HG03432 (cell line): Measurements from ENCODE around the gene MYH9.
A peak's percentile ranks its signal among the peaks of the same experiment; 100 is the strongest.

ENCODE experiments used
- ATAC-seq: cut with Tn5 transposase; IDR thresholded peaks from one replicate; pipeline ENCODE4 v1.9.1; 2021; ENCODE audit warnings: mild to moderate bottlenecking, moderate library complexity; ENCODE audit not compliant: unreplicated experiment

MYH9 gene

DNA sequence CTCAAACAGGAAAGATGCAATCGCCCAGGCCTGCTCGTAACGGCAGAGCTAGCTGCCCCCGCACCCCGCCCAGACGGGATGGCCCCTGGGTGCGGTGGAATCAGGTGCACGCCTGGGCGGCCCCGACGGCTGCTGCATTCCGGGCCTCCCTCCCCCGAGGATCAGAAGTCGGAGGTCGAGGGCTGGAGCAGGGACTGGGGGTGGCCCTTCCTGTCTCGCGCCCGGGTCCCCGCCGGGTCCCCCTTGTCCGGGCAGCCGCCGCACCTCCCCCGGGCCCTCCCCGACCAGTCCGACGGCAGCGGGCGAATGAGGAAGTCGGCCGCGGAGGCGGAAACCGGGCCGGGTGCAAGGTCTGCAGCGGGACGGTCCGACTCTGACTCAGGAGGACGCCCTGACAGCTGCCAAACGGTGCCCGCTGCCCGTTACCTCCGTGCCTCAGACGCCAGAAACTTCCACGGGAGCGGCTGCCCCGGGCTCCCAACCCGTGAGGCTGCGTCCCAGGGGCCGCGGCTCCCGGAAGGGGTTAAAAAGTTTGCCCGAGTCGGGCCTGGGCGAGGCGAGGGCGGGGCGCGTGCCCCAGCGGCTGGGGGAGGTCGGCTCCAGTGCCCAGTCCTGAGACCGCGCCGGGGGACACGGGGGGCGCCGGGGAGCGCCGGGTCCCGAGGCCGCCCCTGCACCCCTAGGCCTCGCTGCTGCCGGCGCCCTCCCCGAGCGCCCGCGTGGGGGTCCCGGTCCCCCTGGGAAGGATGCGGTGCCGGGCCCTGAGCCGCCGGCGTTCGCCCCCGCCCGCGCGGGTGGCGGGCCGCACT, 663 bp downstream of the MYH9 start:
- peak; percentile 20 for ATAC-seq

DNA sequence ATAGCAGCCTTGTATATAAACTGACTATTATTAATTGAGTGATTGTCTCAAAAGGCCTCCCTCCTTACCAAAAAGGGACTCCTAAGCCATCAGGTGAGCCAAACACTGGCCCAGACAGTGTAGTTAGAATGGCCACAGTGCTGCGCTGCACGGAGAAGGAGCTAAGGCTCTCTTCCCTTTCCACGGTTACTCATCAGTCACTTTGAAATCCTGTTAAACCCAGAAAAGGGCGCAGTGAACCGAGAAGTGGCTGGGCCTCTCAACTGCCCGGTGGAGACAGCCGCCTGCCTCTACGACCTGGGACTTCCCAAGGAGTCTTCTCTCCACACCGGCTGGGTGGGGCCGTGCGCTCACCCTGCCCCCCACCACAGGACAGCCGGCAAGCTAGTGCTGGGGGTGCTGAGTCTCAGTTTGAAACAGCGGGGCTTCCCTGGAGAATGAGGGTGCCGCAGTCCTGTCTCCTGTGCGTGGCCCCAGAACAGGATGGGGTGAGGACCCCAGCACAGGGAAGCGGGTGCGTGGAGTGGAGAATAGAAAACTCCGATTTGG, 1.3 kb downstream of the MYH9 start:
- peak; percentile 36 for ATAC-seq

DNA sequence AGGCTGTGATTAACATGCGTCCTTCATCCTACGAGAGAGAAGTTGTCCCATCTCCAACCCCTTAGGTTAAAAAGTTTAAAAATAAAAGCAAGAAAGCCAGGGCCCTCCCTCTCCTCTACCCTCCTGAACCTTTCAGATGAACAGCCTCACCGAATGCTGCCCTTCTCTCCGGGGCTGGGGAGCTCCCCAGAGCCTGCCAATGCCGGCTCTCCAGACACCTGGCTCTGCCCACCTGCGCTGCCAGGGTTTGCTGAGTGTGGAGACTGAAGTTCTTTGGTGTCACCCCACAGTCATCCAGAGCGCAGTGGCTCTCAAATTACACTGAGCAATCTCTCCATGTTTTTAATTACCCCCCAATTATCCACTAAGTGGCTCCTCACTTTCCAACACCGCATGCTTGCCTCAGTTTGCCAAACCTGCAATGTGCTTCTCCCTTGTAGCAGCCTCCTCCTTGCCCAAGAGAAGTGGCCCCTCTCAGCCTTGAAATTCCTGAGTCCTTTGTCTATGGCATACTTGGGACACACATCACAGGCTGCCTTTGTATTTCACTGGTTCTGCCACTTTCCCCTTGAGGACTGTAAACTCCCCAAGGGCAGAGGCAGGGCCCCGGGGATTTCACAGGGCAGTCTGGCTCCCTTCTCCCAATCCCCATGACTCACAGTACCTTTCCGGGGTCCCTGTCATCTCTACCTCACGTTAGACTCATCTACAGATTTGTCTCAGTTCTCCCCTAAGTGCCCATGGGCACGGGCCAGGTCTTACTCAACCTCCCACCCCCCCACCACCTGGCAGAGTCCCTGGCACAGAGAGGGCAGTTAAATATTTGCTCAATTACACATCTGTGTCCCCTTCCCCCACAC, 2.0 kb downstream of the MYH9 start:
- no peak for ATAC-seq

DNA sequence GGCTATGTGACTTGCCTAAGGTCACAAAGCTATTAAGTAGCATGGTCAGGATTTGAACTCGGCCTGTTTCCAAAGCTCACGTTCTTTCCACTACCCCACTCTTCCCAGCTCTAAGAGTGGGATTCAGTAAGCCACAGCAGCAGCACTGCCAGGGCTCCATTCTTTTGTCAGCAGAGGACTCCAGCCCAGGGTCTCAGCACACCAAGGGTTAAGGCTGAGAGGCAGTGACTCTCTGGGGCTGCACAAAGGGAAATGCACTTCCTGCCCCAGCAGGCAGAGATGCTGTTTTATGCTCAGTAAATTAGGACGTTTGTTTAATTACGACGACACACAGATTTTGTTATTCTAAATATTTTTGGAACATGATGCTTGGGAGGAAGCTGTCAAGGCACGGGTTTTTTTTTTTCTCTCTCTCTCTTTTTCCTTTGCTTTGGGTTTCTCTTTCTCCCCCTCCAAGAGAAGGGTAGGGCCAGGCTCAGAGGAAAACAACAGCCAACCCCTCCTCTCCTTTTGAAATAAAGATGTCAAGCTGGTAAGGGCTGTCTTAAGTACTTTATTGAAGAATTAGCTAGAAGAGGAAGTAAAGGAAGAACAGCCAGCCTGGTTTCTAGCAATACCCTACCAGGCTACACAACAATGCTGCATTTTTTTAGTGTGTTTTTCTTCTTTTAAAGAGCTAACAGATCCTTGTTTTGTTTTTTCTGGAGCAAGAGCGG, 2.8 kb downstream of the MYH9 start:
- no peak for ATAC-seq

DNA sequence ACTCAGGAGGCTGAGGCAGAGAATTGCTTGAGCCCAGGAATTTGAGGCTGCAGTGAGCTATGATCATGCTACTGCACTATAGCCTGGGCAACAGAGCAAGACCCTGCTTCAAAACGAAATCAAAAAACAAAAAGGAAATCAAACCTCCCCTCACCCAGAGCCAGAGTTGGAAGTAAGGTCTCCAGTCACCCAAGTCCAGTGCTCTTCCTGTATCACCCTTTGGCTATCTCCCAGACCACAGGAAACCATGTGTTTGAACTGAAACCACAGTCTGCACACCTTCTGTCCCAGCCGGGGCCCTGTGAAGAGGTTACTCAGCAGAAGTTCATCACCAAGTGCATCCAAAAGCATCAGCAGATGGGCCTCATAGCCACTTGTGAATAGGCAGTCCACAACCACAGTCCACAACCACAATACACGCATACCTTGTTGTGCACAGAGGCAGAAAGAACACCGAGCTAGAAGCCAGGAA, 4.6 kb downstream of the MYH9 start:
- ATAC-seq = no peak

DNA sequence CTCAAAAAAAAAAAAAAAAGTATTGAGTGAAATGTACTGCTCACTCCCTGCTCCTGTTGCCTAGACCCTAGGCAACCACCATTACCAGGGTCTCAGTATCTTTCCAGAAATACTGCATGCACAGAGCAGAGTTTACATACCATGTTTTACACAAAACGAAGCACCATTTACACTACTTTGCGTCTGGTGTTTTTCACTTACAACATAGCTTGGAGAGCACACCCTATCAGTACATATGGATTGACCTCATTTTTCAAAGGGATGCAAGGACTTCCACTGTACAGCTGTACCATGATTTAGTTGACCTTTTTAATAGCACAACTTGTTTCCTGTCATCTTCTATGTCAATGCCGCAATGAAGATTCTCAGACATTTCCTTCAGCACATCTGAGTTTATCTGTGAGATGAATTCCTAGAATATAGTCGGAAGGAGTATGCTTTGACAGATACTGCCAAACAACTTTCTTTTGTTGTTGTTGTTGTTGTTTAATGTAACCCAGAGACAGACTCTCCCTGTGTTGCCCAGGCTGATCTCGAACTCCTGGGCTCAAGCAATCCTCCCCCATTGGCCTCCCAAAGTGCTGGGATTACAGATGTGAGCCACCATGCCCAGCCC, 6.1 kb downstream of the MYH9 start:
- ATAC-seq = no peak

DNA sequence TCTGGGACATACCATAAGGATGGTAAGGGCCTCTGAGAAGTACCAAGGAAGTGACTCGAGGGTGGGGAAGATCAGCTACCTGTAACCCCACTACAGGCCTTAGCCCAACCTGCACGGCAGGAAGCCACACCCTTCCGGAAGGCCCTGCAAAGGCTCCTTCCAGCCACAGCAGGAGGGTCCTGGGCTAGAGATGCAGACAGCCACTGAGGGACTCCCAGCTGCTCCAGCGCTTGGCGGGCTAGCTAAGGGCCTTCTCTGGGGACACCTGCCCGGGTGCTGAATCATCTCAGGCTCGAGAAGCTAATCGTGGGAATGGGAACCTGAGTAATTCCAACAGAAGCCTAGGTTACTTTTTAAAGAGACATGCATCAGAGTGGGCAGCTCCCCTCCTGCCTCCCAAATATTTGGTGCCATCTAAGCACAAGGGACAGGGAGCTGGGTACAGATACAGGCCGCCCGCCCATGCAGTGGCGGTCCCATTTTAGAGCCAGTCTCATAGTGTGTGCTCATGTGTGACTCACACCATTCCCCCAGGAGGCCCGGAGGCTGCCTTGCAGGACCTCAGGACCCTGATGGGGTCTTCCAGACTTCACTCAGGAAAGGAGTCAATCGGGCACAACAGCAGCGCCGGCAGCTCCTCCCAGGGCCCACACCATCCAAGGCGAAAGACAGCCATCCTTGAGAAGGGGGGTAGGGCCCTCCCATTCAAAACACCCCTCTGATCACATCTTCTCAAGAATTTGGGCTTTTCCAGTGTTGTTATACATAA, 8.0 kb downstream of the MYH9 start:
- ATAC-seq = no peak

DNA sequence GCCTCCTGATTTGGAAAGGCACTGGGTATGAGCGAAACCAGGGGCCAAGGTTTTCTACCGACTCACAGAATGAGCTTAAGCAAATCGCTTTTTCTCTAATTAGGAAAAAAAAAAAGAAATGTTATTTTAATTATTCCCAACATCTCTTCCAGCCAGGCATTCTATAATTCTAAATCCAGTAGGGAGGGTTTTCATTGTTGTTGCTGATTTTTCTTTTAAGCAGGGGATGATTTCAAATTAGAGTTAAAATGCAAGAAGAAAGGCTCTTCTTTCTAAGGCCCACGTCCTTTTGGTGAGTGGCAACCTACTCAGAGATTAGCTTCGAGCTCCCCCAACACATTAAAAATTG, 8.9 kb downstream of the MYH9 start:
- no peak for ATAC-seq

DNA sequence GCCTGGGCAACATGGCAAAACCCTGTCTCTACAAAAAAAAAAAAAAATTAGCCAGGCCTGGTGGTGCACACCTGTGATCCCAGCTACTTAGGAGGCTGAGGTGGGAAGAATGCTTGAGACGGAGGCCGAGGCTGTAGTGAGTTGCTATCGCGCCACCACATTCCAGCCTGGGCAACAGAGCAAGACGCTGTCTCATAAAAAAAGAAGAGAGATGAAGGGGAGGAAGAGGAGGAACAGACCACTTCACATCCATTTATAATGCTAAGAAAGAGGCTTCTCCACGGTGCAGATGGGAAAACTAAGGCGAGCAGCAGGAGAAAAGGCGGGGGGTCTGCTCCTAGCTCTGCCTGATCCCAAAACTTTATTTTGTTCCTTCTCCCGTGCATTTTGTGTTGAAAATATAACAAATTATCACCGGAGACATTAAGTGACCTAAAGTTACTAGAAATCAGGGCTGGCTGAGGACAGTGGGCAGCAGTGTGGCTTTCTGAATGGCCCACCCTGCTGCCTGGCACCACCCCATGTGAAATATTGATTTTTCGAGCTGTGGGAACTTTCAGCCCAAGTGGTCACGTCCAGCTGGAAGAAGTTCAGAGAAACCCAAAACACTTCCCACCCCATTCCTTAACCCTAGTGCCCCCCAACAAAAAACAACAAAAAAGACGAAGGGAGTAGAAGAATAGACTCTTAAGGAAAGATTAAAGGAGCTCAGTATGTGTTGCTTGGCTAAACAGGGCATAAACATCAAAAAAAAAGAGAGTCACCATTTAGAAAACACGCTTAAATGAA, 9.5 kb downstream of the MYH9 start:
- ATAC-seq = no peak

DNA sequence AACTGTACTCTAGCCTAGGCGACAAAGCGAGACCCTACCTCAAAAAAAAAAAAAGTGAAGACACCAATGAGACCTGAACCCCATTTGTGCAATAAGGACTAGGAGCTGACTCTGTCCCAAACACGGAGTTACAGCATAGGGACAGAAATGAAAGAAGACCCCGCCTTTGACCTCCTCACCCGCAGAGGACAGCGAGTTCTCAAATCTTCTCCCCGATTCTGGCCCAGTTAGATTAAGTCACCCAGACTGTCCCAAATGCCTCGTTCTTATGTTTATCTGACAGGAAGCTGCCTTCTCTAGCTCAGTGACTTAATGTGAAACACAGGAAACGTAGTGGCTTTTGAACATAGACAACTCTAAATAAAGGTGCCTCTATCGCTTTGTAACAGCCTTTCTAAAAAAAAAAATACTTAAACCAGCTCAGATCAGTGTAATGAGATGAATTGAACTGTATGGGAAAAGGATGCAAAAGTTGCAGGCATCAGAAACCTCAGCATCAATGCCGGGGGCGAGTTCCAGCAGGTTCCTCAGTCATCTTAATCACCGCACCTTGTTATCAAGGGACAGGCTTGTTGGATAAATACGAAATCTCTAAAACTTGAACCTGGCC, 10.6 kb downstream of the MYH9 start:
- ATAC-seq = no peak

DNA sequence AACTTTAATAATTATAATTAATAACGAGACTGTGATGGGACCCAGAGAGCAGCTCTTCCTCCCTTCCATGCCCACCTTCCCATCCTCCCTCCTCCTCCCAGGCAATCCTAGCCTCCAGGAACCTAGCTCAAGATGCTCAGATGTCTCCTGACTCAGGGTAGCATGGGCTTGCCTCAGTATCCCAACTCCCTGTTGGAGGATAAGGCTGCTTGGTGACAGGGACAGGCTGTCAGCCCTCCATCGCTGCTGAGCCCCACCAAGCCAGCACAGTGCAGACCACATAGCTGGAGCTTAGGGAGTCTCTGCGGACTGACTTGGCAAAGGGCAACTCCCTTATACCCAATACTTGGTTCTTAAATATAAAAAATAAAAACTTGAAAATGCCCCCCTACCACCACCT, 11.5 kb downstream of the MYH9 start:
- no peak for ATAC-seq

DNA sequence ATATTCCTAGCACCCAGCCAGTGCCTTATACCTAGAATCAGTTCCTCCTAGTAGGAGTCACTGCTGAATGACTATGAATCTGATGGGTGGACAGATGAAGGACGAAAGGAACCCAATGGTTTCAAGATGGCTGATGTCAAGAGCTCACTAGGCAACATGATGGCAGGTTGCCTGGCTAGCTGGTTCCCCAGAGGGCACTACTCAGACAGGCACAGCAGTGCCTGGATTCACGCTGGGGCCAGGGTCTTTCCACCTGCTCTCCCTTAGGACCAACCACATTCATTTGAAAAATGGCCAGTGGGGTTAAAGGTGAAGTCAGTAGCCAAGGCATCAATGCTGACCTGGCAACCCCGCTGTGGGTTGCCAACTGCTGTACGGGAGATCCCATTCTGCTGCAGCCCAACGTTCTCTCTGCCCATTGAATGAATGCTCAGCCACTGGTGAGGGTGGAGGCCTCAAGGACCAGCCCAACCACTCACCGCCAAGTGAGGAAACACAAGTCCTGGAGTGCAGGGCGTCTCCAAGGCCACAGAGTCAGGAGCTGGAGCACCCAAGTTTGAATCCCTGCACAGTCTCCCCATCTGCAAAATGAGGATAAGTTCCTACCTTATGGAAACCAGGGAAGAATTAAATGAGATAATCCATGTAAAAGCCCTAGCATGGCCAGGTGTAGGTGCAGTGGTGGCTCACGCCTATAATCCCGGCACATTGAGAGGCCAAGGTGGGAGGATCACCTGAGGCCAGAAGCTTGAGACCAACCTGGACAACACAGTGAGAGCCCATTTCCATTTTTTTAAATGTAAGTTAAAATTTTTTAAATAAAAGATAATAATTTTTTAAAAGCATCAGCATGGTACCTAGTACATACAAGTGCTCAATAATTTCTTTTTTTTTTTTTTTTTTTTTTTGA, 12.4 kb downstream of the MYH9 start:
- ATAC-seq = no peak

DNA sequence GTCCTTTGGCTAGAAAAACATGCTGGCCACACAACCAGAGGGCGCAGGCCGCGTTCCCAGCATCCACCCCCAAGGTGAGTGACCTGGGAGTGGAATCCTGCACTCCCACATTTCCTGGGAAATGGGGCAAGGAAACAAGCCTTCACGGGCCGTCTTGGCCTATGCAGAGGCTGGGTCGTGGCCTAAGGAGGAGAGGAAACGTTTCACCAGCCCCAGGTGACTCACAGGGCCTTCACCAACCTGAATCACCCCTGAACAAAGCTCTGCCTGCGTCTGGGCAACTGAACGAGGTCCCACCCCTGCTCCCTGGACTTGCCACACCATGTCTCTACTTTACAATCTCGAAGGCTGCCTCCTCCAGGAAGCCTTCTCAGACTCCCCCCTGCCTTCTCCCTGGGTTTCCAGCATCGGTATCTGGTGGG, 13.2 kb downstream of the MYH9 start:
- no peak for ATAC-seq

DNA sequence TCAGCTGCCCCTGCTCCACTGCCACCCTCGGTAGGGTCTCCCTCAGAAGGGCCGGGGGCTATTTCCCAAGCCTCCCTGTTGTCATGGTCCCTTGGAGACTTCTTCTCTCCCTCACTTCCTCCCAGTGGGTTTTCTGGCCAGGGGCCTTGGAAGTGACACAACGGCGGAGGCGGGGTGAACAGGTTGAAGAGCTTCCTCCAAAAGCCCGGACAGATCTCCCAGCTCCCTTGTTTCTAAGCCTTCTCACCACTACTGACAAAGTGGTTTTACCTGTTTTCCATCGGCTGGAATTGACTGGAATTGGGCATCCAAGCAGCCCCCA, 14.5 kb downstream of the MYH9 start:
- no peak for ATAC-seq

DNA sequence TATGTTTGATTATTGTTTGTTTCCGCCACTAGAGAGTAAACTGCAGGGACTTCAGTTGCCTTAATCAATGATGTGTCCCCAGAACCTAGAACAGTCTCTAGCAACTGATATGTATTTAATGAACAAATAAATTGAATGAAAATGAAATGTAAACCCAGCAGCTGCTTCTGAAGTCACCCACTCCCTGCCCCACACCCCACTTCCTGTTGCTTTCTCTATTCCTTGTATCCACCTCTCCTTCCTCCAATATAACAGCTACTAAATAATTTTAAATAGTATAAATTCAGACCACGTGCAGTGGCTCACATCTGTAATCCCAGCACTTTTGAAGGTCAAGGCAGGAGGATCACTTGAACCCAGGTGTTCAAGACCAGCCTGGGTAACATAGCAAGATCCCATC, 15.8 kb downstream of the MYH9 start:
- no peak for ATAC-seq

DNA sequence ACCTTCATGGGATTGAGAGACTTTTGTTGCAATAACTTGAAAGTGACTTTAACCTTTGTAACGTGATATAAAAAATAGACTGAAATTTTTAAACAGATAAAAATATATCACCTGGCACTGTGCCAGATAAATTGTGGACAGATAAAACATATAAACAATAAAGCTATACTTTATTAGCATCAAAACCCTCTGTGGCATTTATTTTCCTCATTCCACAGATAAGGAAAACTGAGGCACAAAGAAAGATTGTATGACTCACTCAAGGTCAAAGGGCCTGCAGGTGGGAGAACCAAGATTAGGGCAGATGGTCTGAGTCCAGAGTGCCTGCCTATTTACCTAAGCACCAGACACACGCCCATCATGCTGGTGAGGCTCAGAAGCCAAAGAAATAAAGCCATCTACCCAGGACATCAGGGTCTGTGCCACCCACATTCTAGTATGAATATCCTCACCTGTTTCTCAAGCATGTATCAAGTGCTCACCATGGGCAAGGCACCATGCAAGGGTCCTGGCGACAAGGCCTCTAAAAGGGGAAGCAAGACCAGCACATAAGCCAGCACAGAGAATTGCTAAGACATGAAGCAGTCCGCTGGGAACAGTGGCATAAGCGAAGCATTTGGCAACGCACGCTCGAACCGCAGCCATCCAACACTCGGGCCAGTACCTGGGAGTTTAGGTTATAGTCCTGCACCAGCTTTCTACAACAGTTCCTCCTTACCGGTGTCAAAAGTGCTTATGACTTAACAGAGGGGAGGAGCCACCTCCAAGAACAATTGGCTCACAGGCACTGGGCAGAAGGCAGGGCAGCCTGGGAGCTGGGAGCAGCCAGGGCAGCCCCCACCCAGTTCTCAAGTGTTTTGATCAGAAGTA, 17.6 kb downstream of the MYH9 start:
- no peak for ATAC-seq
